HG03460 (cell line): ENCODE data around the gene ZNF440.
"Not testable (repeated sequence)": the region's sequence is repeated elsewhere in the genome, so short reads cannot be mapped to it uniquely, and the experiment has no call there.

Experiments used
- ATAC-seq: cut with Tn5 transposase; IDR thresholded peaks from one replicate; pipeline ENCODE4 v1.9.1; 2021; ENCODE audit not compliant: unreplicated experiment

ZNF440 gene

DNA sequence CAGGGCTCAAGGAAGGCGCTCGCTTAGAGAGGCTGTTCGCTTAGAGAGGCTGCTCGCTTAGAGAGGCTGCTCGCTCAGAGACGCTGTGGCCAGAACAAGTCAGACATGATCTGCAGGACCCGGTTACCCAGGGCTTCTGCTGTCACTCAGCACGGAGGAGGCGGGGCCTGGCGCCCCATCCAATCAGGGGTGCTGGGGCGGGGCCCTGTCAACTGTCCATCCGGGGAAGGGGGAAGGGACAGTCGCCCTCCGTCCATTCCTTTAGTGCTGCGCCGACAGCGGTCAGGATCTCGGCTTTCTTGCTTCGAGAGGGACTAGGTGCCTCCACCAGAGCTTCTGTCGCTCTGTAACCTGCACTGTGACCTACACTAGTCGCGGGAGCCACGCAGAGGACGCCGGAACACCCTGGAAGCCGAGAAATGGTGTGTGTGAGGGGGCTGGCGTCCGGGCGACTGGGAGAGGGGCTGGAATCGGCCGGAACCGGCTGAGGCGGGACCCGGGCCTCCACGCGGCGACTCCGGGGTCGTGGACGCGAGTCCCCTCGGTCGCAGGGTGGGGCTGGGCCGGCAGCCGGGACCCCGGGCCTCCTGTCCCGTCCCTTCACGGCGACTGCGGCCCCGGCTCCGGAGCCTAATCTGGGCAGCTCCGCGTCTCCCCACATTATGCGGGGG lies at the start of gene ZNF440:
Gene ZNF440 (plus strand): TSS at position 245 of the 671 bp plus-strand sequence. CDS start 175 bp downstream, at position 420.
- ATAC-seq, result peak; percentile 98

DNA sequence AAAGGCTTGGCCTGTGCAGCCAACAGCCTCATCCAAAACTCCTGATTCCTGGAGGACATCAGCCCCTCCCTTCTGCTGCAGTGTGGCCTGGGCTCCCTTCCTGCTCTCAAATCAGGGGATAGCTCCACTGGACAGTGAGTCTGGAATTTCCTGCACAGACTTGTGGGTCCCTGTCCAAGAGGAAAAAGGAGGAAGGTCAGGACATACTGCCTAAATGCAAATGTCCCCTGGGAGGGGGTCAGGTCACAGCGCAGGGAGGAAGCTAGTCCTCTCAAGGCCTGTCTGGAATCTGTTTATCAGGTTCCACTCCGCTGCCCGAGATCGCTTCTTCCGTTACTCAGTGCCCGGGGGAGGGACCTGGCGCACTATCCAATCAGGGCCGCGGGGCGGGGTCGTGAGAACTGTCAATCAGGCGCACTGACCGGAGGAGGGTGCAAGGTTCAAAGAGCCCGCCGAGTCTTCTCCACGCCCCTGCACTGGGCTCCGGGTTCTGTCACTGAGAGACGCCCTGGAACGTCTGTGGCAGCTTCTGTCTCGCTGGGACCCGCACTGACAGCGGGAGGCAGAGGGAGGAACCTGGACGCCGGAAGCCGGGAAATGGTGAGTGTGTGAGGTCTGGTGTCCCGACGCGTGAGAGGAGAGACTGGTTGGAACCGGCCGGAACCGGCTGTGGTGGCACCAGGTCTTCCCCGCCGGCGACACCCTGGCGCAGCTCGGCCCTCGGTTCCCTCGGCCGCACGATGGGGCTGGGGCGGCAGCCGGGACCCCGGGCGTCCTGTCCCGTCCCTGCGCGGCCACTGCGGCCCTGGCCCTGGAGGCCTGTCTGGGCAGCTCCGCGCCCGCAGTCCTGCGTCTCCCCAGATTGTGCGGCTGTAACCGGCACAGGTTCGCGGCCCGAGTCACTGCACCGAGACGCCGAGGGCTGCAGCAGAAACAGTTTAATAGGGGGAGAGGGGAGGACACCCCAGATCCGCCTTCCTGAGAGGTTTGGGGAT lies 47.2 kb upstream of the ZNF440 start, which contains the start of gene ZNF441:
Gene ZNF441 (plus strand): TSS at position 404 of the 995 bp plus-strand sequence. CDS start 194 bp downstream, at position 598.
- peak; percentile 78 for ATAC-seq

DNA sequence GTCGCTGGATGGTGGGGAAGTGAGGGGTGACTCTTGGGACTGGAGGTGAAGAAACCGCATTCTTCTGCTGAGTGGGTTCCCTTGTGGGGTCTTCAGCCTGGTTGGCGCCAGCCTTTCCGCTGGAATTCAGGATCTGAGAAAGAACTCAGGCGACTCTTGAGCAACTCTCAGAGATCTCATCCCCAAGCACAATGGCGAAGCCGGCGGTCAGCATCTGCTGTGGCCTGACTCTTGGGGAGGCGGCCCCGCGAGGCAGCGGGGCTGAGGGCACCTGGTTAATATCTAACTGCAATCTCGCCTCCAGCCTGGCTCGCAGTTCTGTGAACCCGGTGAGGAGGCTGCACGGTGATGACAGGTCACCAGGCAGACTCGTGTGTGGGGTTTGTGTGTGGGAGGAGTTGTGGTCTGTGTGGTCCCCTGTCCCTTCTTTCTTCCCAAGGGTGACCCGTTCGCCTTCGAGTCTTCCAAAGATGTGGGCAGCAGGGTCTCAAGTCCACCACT lies 46.4 kb upstream of the ZNF440 start:
- ATAC-seq, result peak; percentile 40

DNA sequence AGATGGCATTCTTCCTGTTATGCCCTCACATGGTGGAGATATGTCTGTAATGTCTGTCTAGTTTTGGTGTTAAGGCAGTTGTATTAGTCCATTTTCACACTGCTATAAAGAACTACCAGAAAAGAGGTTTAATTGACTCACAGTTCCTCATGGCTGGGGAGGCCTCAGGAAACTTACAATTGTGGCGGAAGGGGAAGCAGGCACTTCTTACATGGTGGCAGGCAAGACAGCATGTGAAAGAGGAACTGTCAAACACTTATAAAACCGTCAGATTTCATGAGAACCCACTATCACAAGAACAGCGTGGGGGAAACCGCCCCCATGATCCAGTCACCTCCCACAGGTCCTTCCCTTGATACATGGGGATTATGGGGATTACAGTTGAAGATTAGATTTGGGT lies 44.1 kb upstream of the ZNF440 start:
- no peak for ATAC-seq

DNA sequence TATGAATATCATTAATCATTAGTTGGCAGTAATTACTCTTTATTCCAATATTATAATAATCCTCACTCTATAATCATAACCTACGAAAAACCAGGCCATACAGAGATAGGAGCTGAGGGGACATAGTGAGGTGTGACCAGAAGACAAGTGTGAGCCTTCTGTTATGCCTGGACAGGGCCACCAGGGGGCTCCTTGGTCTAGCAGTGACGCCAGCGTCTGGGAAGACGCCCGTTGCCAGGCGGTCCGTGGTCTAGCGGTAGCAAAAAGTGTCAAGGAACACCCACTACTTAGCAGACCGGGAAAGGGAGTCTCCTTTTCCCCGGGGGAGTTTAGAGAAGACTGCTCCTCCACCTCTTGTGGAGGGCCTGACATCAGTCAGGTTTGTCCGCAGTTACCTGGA lies 42.6 kb upstream of the ZNF440 start:
- ATAC-seq, result not testable (repeated sequence)

DNA sequence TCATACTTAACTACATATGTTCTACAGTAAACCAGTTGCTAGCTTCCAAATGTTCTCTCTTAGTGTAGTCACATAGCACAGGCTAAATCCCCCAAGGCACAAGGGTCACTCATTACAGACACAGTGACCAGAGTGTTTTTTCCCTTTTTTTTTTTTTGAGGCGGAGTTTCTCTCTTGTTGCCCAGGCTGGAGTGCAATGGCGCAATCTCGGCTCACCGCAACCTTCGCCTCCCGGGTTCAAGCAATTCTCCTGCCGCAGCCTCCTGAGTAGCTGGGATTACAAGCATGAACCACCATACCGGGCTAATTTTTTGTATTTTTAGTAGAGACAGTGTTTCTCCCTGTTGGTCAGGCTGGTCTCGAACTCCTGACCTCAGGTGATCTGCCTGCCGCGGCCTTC lies 37.4 kb upstream of the ZNF440 start:
- not testable (repeated sequence) for ATAC-seq

DNA sequence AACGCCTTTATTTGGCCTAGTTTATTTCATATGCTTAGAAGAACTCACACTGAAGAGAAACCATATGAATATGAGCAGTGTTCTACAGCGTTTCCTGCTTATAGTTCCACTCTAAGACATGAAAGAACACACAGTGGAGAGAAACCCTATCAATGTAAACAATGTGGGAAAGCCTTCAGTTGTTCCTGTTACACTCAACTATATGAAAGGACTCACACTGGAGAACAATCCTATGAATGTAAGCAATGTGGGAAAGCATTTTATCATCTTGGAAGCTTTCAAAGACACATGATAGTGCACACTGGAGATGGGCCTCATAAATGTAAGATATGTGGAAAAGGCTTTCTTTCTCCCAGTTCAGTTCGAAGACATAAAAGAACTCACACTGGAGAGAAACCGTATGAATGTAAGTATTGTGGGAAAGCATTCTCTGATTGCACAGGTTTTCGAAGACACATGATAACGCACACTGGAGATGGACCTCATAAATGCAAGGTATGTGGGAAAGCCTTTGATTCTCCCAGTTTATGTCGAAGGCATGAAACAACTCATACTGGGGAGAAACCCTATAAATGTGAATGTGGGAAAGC lies 33.5 kb upstream of the ZNF440 start:
- ATAC-seq, result no peak

DNA sequence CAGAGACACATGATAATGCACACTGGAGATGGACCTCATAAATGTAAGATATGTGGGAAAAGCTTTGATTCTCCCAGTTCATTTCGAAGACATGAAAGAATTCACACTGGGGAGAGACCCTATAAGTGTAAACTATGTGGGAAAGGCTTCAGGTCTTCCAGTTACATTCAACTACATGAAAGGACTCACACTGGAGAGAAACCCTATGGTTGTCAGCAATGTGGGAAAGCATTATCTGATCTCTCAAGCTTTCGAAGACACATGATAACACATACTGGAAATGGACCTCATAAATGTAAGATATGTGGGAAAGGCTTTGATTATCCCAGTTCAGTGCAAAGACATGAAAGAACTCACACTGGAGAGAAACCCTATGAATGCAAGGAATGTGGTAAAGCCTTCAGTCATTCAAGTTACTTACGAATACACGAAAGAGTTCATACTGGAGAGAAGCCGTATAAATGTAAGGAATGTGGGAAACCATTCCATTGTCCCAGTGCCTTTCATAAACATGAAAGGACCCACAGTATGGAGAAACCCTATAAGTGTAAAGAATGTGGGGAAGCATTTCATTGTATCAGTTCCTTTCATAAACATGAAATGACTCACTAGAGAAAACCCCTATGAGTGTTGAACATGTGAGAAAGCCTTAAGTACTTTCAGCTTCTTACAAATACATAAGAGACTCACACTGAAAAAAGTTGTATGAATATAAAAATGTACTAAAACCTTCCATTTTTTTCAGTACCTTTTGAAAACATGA lies 32.6 kb upstream of the ZNF440 start:
- no peak for ATAC-seq

DNA sequence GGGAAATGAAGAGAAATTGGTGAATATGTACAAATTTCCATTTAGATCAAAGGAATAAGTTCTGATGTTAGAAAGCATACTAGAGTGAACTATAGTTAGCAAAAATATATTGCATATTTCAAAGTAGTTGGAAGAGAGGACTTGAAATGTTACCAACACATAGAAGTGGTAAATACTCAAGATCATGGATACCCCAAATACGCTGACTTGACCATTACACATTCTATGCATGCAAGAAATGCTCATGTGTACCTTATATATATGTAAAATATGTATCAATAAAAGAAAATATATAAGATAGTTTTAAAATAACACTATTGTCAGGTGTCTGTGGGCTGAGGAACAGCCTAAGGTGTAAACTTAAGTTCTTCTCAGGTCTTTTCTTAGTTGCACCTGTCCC lies 30.3 kb upstream of the ZNF440 start:
- no peak for ATAC-seq

DNA sequence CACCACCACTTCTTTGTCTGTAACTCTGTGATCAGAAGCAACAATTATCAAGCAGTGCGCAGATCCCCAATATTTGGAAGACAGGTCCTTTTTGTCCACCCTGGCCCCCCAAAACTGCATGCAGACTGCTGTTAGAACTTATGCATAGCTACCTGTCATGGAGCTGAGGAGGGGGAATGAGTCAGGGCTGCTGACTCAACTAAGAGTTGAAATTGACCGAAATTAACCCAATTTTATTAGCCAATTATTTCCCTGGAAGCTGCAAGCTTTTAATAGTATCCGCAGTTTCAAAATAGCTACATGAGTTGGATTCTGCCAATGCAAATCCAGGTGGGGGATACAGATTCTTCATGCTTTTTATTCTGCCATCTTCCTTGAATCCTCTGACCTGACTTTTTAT lies 29.7 kb upstream of the ZNF440 start:
- ATAC-seq, result no peak

DNA sequence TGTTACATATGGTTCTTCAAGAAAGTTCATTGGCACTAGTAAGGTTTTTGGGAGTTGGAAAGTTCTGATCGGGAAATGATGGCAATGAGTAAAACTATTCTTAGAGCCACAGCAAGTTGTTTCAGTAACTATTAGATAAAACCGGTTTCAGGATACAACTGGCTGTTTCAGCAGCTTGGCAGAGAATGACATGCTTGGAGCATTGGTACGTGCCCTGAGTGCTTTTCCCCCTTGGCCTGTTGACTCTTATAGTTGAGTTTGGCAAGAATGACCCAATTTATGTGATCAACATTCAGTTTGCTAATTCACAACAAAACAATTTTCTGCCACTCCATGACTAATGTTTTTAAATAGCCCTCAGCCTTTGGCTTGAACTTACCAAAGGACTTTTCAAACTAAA lies 26.5 kb upstream of the ZNF440 start:
- no peak for ATAC-seq

DNA sequence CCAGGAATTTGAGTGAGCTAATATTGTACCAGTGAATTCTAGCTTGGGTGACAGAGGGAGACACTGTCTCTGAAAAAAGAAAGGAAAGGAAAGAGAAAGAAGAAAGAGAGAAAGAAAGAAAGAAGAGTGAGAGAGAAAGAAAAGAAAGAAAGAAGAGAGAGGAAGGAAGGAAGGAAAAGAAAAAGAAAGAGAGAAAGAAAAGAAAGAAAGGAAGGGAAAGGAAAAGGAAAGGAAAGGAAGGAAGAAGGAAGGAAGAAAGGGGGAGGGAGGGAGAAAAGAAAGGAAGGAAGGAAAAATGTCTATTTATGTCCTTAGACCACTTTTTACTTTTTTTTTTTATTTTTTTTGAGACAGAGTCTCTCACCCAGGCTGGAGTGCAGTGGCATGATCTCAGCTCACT lies 21.1 kb upstream of the ZNF440 start:
- no peak for ATAC-seq

DNA sequence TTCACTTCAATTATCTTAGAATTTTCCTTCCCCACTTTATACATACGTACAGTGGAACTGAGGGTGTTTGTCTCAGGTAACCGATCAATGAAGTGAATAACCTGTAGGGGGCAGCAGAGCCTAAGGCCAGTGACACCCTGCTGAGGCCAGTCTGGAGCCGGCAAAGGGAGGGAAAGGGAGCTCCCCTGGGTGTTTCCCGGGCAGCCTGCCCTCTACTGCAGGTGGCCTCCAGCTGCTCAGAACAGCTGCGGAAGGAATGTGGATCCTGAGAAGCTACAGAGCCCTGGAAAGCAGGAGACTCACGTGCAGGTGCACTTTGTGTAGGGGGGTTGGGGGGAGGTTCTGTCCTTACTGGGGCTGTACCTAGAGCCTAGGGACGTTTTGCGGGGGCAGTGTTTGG lies 16.6 kb upstream of the ZNF440 start:
- ATAC-seq, result peak; percentile 46

DNA sequence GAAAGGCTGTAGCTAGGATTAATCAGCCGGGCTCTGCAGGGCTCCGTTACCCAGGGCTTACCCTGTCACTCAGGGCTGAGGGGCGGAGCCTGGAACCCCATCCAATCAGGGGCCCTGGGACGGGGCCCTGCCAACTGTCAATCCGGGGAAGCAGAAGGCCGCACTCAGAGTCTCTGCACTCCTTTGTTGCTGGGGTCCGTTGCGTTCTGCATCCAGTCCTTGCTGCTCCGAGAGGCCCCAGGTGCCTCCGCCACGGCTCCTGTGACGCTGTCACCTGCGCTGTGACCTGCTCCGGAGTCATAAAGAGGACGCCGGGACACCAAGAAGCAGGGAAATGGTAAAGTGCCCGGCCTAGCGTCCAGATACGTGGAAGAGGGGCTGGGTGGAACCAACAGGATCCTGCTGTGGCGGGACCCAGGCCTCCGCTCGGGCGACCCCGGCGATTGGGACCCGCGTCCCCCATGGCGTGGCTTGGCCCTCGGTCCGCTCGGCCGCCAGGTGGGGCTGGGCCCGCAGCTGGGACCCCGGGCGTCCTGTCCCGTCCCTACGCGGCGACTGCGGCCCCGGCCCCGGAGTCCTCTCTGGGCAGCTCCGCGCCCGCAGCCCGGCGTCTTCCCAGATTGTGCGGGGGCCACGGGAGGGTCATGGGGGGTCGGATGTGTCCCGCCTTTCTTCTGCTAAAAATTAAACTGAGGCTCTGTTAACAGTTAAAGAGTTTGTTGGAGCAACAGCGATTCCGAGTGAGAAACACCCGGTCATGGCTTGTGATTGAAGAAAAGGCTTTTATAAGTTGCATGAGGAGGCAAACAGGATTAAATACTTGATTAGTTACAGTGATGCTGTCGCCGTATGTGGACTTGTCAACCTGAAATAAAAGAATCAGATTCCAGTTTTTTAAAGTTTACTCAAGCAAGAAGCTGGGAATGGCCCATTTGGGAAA lies 15.4 kb upstream of the ZNF440 start, which contains the start of gene ZNF491:
Gene ZNF491 (plus strand): TSS at position 133 of the 940 bp plus-strand sequence. CDS start 7,431 bp downstream, outside the sequence.
- ATAC-seq, result peak; percentile 90

DNA sequence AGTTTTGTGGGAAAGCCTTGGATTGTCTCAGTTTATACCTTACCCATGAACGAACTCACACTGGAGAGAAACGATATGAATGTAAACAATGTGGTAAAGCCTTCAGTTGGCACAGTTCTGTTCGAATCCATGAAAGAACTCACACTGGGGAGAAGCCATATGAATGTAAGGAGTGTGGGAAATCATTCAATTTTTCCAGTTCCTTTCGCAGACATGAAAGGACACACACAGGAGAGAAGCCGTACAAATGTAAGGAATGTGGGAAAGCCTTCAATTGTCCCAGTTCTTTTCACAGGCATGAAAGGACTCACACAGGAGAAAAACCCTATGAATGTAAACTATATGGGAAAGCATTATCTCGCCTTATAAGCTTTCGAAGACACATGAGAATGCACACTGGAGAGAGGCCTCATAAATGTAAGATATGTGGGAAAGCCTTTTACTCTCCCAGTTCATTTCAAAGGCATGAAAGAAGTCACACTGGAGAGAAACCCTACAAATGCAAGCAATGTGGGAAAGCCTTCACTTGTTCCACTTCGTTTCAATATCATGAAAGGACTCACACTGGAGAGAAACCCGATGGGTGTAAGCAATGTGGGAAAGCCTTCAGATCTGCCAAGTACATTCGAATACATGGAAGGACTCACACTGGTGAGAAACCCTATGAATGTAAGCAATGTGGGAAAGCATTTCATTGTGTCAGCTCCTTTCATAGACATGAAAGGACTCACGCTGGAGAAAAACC lies 7.5 kb upstream of the ZNF440 start:
- ATAC-seq, result no peak

DNA sequence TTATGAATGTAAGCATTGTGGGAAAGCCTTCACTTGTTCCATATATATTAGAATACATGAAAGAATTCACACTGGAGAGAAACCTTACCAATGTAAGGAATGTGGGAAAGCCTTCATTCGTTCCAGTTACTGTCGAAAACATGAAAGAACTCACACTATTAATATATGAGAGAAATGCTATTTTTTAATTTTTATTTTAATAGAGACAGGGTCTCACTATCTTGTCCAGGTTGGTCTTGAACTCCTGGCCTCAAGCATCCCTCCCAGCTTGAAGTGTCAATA lies 7.0 kb upstream of the ZNF440 start:
- no peak for ATAC-seq

DNA sequence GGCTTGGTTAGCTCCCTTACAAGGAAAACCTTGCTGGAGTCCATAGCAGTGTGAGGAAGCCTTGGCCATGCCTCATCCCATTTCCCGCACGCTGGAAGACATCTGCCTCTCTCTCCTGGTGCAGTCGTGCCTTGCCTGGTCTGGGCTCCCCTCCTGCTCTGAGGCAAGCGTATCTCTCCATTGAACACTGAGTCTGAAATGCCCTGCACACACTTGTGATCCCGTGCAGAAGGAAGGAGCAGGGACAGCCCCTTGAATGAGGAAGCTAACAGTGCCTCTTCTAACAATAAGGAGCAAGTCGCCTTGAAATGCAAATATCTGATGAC lies 407 bp upstream of the ZNF440 start:
- ATAC-seq, result peak; percentile 42

DNA sequence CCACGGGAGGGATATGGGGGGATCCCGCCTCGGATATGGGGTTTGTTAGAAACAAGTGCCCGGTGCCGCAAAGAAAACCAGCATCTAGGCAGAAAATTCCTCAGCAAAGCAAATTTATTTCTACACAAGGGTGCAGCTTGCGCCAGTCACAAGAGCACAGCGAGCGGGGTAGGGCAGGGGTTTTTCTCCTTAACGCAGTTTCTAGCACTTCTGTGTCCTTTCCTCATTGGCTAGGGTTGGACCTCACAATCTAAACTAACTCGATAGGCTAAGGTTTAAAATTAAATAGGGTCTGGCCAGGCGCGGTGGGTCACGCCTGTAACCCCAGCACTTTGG lies 595 bp downstream of the ZNF440 start:
- no peak for ATAC-seq

DNA sequence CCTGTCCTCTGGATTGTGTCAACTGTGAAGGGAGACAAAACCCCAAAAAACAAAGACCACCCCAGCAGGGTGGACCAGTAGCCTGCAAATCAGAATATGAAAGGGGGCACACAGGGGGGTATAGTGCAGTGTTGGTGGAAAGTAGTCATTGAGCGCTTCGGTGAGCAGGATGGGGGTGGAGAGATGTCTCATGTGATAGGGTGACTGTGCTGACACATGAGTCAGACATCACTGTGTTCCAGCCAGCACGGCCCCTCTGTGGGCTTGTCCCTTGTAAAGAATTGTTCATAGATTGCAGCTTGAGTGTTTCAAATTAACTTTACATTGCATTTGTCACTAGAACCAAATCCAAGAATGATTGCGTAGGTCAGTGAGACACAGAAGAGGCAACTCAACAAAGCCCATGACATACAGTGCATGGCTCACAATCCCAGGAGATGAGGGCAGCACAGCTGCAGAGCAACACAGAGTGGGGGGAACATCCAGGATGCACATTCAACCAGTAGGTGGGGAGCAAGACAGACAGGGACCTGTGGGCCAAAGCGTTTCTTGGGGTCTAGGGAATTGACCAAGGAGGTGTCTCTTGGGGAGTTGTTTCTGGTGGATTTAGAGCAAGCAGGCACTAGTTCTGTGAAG lies 7.5 kb downstream of the ZNF440 start:
- ATAC-seq, result no peak
